Activated CD4-positive, alpha-beta T cell treated with anti-CD3 and anti-CD28 coated beads, Interleukin-2, Interleukin-4, amounts not matched to agents 100 ng/mL and 50 ng/mL, durations not matched to agents 16 hours and 8 hours (primary cell): Measurements from ENCODE around the gene MBD2.

Experiments used
- DNase-seq: peaks from one replicate; pipeline ENCODE4 v3.0.0-alpha.2; 2020; ENCODE audit warnings: low spot score

MBD2 gene

DNA sequence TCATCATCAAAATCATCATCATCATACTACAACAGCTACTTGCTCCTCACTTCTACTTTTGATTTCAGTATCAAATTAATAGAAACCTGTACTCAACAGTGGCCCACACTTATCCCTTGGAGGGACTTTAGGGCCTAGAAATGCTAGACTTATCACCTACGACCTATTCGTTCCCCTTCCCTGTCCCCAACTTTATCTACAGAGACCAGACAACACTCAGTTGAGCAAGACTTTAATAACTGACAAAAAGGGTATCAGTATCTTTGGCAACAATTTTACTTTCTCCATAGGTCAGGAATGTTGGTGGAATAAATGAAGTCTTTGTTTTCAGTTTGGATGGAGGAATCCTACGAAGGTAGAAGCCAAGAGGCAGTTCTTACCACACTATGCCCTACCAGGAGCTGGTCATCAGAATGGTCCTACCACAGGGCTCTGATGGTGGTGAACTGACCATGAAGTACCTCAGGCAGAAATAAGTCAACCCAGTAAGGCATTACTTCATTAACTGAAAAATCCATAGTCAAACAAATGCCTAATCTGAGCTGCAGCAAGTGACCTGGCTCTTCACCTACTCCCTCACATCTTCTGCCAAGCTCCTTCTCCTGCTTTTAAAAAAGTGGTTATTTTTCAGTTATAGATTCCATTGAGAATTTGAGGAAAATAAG lies 26.6 kb downstream of the MBD2 start:
- DNase-seq = no peak

DNA sequence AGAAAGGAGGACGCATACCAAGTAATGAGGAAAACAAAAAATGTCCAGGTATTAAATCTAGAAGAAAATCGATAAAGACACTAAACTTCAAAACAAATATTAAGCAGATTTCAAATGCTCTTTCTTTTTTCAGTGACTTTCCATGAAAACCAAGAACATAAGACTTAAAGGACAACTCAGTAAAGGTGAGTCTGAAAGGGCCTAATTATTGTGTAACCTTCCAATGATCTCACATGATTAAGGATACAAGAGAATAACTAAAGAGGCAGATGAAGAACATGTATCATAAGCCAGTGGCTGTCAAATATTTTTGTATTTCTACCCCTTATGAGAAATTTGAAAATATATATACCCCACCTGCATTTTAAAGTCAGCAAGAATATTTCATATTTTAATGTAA lies 30.7 kb downstream of the MBD2 start:
- no peak for DNase-seq

DNA sequence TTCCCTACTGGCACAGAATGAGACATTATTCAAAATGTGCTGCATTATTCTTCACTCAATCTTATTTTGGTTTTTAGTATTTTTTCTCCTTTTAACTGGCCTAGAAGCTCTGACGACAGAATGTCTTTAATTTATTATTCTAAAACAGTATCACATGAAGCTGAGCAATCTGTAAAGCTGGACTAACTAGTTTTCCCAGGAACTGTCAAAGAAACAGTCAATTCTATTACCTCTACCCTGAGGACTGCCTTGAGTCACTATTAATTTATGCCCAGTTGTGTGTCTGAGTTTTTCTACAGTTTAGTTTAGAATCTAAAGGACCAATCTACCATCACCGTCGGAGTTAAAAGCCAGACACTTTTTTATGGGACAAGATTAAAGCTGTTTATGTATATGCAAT lies 31.6 kb downstream of the MBD2 start:
- DNase-seq = no peak

DNA sequence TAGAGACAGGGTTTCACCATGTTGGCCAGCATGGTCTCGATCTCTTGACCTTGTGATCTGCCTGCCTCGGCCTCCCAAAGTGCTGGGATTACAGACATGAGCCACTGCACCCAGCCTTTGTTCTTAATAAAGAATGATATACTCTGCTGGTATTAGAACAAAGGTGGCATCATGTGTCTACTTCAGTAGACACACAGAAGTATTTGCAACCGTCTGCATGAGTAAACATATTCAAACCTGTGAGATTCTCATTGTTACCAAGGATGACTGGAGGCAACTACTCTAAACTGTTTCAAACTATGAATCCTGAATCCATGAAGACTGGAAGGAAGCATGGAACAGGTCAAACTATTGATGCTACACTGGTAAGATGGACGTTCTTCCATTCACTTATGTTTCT lies 32.1 kb downstream of the MBD2 start:
- DNase-seq = no peak

DNA sequence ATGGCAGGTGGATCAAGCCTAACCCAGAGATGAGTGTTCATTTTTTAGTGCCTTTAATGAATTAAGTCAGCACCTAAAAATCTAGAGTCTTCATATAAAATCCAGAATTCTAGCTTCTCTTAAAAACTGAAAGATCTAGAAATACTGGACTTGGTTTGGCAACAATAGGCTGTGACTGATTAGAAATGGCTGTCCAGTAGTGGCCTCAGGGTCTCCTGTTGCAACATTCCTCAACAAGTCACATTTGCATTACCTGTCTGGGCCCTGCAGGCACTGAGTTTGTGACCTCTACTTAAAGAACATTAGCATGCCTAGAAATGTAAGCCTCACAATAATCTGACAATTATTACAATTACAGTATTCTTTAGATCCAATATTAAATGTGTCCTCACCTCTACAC lies 33.1 kb downstream of the MBD2 start:
- no peak for DNase-seq

DNA sequence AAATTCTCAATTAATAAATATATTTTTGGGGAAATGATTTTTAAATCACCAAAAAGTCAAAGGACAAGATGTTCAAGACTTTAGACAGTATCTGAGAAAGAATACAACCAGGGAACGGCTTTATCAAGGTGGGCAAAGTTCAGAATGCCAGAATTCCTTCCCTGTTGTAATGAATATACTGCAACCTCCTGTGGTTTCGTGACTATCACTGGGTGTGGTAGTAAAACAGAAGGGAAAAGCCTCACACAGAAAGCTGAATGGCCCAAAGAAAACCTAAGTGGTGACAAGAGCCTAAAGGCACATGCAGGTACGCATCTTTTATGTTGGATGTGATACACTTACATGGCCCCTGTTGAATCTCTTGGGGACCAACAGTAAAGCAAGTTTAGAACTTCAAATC lies 37.1 kb downstream of the MBD2 start:
- DNase-seq = no peak

DNA sequence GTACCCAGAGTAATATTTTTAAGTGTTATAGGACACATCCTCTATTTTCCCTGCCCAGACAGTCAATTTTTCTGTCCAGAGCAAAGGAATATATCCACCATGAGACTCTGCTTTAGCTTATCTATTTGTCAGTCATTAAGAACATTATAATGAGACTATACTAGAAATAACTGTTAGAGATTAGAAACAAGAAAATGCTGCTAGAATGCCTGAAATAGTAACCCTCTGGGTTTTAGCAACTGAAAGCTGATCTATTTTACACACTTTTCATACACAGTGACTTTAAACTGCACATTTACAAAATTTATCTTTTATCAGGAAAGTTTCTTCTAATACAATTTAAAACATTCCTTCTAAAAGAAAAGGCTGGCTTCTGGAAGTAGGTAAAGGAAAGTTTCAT lies 39.6 kb downstream of the MBD2 start:
- DNase-seq = no peak

DNA sequence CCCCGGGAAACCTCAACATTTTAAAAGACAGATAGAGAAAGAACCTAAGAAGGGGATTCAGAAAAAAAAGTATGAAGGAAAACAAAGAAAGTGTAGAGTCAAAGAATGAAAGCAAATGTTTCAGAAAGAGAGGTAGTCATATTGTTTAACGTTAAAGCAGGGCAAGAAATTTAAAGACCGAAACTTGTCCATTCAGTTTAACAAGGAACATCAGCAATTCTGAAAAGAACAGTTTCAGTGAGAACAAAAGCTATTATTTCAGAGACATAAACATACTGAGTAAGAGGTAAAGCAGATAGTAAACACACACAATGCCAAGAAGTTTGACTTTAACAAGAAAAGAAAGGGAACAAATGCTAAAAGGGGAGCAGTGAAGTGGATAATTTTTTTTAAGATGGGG lies 41.1 kb downstream of the MBD2 start:
- DNase-seq = no peak

DNA sequence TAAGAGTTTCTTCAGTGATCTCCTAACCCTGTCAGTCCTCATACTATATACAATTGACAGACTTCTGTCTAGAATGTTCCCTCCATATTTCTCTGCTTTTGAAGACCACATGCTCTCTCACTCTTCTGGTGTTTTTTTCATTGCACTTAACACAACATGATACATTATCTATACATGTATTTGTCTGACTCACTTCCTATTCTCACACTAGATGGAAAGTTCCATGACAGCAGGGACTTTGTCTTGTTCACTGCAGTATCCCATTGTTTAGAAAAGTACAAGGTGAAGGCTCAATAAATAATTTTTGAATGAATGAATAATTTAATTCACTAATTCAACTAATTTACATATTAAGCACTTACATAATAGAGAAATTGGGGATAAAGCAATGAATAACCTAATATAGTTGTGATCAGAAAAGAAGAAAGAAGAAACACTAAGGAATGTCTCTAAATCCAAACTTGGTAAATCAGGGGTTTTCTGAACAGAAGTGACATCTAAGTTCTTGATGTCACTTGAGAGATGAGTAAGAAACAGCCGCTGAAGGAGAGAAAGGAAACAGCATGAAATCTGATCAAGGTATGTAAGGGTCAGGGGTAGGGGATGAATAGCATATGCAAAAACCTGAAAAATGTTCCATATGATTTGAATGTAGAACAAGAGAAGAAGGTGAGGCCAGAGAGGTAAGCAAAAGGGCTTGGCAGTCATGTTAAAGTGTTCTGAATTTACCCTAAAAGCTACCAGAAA lies 42.4 kb downstream of the MBD2 start:
- peak; percentile 45 for DNase-seq

DNA sequence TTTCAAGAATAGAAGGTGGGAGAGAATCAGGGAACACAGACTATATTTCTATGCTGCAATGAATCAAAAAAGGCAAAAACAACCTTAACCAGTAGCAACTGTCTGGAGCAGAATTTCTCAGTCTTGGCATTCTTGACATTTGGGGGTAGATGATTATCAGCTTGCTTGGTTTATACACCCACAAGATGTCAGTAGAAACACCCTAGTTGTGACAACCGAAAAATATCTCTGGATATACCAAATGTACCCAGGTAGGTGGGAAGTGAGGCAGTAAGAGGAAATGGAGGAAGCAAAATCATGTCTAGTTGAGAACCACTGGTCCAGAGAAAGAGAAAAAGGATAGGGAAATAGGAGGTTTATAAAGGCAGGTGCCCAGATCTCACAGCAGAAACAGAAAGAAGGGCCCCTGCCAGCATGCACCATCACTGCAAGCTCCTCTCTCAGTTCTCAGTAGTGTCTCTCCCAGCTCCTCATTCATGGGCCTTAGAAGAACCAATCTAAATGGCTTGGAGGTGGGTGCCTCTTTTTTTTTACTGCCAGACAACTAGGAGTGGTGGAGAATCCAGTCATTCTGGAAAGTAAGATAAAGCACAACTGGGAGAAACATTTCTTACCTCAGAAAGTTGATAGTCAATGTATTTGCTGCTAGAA lies 50.4 kb downstream of the MBD2 start:
- peak; percentile 42 for DNase-seq

DNA sequence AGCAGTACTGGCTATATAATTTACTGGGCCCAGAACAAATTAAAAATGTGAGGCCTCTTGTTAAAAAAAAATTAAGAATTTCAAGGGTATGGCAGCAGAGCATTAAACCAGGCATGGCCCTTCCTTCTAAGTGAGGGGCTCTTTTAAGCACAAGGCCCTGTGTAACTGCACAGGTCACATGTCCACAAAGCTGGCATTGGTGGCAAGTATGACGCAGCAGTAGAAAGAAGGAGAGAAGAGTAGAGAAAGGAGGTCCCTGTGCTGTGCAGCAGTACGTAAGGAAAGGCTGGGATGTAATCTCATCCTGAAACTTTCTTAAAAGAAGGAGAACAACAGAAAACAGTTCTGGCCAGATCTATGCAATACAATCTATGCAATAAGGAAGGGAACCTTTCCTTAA lies 51.2 kb downstream of the MBD2 start:
- no peak for DNase-seq

DNA sequence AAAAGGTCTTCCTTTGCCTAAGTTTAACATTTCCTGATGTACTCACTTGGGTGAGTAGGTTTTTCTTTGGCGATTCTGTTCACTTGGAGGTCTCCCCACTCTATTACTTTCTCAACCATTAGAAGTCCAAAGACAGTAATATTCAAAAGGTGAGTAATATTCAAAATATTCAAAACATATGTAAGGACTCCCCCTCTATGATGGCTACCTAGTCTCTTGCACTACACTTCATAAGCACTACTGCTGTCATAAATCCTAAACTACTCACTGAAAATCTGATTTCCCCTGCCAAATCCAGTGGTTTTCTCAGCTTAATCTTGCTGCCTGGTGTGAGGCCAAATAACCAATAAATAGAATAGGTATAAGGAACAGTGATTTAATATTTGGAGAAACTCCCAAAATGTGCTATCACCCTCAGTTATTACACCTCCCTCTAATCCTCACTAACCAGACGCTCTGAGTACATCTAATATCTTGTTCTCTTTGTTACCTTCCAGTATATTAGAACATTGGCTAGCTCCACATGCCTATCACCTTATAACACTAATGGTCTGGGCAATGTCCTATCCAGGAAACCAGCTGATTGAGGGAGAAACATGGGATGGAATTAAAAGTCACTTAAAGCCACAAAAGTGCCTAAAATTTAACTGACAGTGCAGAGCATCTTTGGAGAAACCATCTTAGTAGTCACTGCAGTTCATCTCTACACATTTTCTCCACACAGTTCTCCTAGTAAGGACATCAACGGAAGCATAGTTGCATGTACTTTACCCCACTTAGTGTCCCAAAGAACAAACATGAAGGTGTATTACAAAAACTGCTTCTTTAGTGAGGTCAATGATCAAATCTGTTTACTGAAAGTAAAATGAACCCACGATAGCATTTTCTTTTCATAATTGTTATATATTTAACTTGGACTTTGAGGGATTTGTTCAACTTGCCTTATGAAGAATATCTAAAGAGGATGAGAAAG lies 54.8 kb downstream of the MBD2 start:
- DNase-seq = no peak

DNA sequence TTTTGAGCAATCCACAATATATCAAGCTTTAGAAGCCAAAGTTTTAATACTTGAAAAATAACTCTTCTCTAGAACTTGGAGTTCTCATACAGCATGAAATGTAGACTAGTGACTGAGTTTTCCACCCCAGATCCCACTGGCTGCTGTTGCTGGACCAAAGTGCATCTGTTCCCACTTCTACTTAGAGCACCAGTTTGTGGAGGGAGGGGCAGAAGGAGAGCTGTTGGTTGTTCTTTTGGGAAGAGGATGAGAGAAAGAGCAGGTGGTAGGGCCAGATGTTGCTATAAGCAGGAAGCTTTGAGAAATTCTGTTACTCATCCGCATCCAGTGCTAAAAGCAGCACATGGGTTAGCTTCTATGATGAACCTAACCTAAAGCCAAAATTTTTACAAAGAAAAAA lies 59.0 kb downstream of the MBD2 start:
- DNase-seq = no peak

DNA sequence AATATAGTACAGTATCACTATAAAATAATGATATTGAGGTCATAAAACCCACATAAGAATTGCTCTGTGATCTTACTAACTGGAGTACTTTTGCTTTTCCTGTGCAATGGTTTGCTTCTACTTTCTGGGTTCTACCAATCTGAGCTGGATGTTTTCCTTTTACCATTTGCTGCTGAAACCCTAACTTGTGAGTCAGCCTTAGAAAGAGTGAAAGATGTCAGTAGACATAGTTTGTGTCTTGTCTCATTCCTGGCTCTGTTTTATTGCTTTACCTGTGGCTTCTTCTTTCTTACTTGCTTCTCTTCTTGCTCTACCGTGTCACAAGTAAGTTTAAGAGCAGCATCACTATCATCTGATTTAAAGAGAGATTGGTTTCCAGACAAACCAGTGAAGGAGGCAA lies 61.0 kb downstream of the MBD2 start:
- peak; percentile 49 for DNase-seq

DNA sequence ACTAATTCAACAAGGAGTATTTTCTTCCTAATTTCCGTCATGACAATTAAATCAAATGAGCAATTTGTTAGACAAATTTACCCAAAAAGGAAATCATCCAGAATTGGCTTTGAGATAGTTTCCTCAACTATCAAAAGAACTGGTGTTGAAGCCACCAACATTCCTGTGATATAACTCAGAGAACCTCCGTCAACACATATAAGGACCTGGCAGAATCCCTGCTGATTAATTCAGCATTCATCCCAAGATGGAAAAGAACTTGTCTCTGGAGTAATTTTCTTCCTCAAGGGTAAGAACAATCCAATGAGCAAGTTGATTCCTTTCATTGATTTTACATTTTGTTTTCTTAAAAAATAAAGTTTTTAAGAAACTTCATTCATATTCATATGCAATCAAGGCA lies 62.0 kb downstream of the MBD2 start:
- DNase-seq = no peak

DNA sequence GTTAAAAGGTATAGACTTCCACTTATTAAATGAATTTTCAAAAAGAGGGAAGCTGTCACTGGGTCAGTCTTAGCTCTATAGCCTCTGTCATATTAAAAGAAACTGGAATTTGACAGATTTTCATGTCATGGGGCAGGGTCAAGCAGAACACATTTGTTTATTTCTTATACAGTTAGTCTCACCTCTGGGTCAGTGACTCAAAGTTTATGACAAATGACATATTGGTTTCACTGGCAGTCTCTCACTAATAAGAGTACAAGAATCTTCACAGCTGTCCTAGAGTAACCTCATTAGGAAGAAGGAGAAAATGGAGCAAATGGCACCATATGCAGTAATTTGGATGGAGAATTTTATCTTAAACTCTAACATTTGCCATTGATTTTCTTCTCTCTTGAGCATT lies 63.2 kb downstream of the MBD2 start:
- no peak for DNase-seq

DNA sequence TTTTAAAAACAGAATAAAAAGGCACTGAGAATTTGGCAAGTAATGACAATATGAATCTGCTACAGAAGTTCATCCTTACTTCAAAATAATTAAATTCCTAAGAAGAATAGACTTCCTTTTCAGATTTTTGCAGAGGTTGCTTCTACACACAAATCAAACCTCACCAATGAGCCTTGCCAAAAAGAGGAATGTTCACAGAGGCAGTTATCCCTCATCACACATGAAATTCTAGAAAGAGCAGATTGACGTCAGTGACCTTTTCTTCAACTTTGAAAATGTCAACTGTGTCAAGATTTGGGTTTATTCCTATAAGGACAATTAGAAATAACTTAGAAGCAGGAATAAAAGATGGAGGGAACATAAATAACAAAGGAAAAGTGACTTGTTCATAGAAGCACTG lies 64.6 kb downstream of the MBD2 start:
- DNase-seq = no peak

DNA sequence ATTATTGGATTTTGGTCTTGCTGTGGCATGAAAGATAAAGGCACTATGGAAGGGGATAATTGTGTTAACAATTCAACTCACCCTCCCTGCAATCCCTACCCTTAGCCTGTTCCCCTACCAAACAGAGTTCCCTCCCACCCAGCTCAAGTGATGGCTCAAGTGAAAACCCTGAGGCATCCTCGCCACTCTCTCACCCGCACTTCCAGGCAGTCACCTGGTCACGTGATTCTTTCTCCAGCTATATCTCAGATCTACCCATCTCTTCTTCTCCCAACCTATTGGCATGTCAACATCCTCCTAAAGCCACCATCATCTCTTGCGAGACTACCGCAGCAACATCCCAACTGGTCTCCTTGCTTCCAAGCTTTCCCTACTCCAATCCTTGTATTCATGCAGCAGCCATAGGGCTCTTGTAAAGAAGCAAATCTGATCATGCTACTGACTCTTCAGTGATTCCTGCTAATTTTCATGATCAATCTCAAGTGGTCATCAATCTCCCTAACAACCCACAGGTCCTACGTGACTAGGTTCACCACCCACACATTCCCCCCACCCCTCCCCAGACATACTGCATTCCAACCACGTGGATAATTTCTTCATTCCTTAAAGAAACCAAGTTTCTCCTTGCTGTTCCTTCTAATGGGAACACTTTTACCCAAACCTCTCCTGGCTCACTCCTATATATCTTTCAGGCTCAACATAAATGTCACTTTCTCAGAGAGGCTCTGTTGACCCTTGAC lies 66.7 kb downstream of the MBD2 start:
- DNase-seq = no peak

DNA sequence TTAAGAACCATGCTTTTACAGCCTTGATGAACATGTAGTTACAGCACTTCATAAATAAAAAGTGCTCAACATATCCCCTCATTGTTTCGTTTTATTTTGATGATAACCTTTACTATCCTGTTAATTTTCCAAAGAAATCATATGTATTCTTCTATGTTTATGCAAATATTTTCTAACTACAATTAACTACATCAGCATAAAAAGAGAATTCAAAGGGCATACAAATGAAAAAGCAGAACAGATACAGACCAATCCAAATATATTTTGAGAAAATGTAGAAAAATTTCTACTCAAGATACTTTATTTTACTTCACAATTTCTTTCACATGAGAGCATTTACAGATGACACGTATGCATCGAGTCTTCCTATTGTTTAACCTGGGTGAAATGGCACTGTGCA lies 69.1 kb downstream of the MBD2 start:
- DNase-seq = no peak

DNA sequence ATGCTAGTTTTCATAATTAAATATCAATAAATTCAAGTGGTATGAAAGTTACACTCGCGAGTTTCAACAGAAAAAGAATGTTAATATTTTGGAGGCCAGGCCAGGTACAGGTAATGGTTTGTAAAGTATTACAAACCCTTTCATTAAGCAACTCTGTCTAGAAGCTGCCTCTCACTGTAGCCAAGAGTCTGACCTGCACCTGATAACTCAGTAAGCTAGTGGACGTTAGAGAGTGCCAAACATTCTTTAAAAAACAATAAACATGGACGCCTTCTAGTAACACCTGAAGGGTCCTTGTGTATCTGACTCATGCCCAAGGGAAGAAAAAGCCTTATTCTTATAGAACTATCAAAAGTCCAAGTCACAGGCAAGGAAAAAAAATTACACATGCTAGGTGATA lies 70.2 kb downstream of the MBD2 start:
- no peak for DNase-seq

DNA sequence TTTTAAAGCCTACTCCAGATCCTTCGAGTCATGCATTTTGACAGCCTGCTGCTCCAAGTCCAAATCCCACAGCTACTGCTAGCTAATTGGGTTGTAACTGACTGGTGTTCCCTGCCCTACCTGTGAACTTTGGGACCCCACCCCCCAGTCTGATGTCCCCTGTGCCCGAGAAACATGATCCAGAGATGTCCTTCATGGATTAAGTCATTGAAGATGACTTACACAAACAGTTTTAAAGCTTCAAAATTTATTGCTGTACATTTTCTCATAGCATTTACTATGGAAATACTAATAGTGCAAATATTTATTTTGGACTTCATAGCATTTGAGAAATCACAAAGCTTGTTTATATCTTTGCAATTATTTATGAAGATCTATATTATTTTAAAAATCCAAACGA lies 73.1 kb downstream of the MBD2 start:
- no peak for DNase-seq

DNA sequence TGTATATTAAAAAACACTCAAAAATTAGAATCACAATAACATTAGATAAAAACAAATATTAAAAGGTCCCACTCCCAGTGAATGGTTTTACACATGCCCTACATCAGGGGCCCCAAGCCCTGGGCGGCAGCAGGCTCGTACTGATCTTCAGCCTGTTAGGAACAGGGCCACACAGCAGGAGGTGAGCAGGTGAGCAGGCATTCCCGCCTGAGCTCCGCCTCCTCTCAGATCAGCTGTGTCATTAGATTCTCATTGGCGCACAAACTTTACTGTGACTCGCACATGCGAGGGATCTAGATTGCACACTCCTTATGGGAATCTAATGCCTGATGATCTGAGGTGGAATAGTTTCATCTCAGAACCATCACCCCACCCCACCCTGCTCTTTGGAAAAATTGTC lies 74.2 kb downstream of the MBD2 start:
- DNase-seq = no peak
